ENCODE data around the gene LYST.
A peak's percentile ranks its signal among the peaks of the same experiment; 100 is the strongest.

LYST gene

DNA sequence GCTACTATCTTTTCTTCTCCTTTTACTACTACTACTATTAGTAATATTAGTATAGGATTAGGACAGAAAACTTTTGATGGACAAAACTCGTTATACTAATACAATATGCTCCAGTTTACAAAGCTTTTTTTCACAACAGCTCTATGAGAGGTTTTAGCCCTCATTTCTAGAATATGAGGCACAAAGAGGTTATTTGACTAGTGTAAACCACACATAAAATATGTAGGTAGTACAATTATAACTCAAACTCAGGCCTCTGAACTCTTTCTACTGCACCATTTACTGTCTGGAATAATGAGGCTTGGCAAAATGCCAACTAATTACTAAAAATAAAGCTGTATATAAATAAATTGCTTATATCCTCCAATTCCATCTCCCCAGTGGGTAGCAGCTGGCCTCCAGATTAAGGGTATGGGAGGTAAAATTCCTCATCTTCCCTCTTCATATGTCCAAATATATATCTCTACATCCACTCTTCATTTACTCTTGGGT, 99.9 kb downstream of the LYST start:
- Histone ChIP-seq H2BK120ac (ENCODE audit: low read depth, low read length) (no peak overlapping the region), H3K14ac (ENCODE audit: low read length in 2 of 2) (no peak overlapping the region), H3K27me3 (ENCODE audit: control insufficient read depth in 1 of 2, insufficient read depth in 1 of 2, low read length in 2 of 2) (no peaks in the 10 kb centered on the region), H3K4me2 (ENCODE audit: low read length, poor library complexity, severe bottlenecking) (no peak overlapping the region), H2BK5ac (ENCODE audit: low read depth, low read length, poor library complexity, severe bottlenecking) (no peak overlapping the region), H3K23ac (ENCODE audit: low read length in 2 of 2) (no peak overlapping the region), H4K91ac (ENCODE audit: low read length) (no peak overlapping the region), H3K4me1 (ENCODE audit: control insufficient read depth, insufficient read depth, low read depth, low read length) (no peaks in the 10 kb centered on the region), H3K79me1 (replicated peaks; ENCODE audit: low read length, poor library complexity, severe bottlenecking) (no peaks in the 10 kb centered on the region), H2AK5ac (ENCODE audit: low read length, severe bottlenecking) (no peak overlapping the region), H3K27ac (ENCODE audit: low read length, poor library complexity, severe bottlenecking) (no peak overlapping the region), H3K4me3 (ENCODE audit: insufficient read depth in 1 of 2, low read depth in 1 of 2, low read length in 2 of 2) (no peak overlapping the region), H4K8ac (ENCODE audit: low read length) (no peak overlapping the region), H3K36me3 (ENCODE audit: control insufficient read depth in 1 of 2, insufficient read depth in 2 of 2, low read depth in 1 of 2, low read length in 2 of 2) (peaks cover 0 to 90% of the 10 kb centered on the region in 2 experiments), H3K4ac (ENCODE audit: low read depth in 1 of 2, low read length in 2 of 2) (no peak overlapping the region), H2BK12ac (ENCODE audit: low read length in 2 of 2) (no peak overlapping the region), H3K18ac (ENCODE audit: low read depth in 1 of 2, low read length in 2 of 2) (no peak overlapping the region), H2AFZ (ENCODE audit: low read depth, low read length) (no peak overlapping the region), H2BK15ac (ENCODE audit: low read depth, poor library complexity, severe bottlenecking) (no peak overlapping the region), H3K9me3 (ENCODE audit: control insufficient read depth, low read length) (no peaks in the 10 kb centered on the region), H3K9ac (ENCODE audit: low read length) (no peak overlapping the region)
- no CpG with 5 or more reads among the region's 1 CpG for WGBS
- DNase-seq, result no peak

DNA sequence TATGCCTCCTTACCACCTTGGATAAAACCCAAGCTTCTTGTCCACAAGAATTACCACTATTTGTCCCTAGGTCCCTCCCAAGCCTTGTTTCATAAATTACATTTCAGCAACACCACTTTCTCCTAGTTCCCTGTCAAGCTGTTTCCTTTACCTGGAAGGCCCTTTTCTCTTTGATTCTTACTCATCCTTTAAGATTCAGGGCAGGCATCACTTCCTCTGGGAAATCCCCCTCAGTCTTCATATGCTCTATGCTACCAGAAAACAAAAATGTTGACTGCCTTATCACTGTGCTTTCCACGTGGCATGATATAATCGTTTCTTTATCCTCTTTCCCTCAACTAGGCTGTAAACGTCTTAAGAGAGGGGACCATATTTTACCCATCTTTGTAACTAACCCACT, 102.7 kb downstream of the LYST start:
- 70% methylated on average over 3 of the region's 3 CpGs for WGBS
- DNase-seq, result no peak

DNA sequence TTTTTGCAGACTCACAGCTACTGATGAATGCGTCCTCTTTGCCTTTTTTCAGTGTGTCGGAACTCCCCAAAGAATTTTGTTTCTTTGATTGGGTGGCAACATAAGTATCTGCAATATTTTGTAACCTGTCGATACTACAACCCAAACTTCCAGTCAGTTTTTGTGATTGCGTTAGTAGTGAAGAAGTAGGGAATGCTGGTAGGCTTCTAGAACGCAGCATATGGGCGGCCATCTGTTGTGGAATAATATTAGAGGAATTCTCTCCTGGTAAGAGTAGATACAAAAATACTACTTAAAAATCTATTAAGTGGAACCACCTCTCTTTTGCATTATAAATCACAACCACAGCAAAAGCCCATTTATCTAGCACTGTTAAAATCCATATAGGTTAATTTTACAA, 107.4 kb downstream of the LYST start:
- Histone ChIP-seq H2BK120ac (ENCODE audit: low read depth, low read length) (no peak overlapping the region), H3K14ac (ENCODE audit: low read length in 2 of 2) (no peak overlapping the region), H3K9ac (ENCODE audit: low read length) (no peak overlapping the region), H3K4me1 (ENCODE audit: control insufficient read depth, insufficient read depth, low read depth, low read length) (no peaks in the 10 kb centered on the region), H3K4ac (ENCODE audit: low read depth in 1 of 2, low read length in 2 of 2) (no peak overlapping the region), H3K27me3 (ENCODE audit: control insufficient read depth in 1 of 2, insufficient read depth in 1 of 2, low read length in 2 of 2) (no peaks in the 10 kb centered on the region), H2AFZ (ENCODE audit: low read depth, low read length) (no peak overlapping the region), H3K27ac (ENCODE audit: low read length, poor library complexity, severe bottlenecking) (no peak overlapping the region), H2BK15ac (ENCODE audit: low read depth, poor library complexity, severe bottlenecking) (no peak overlapping the region), H2BK5ac (ENCODE audit: low read depth, low read length, poor library complexity, severe bottlenecking) (no peak overlapping the region), H3K36me3 (ENCODE audit: control insufficient read depth in 1 of 2, insufficient read depth in 2 of 2, low read depth in 1 of 2, low read length in 2 of 2) (peaks cover 0 to 94% of the 10 kb centered on the region in 2 experiments), H3K23ac (ENCODE audit: low read length in 2 of 2) (no peak overlapping the region), H2BK12ac (ENCODE audit: low read length in 2 of 2) (no peak overlapping the region), H4K8ac (ENCODE audit: low read length) (no peak overlapping the region), H3K9me3 (ENCODE audit: control insufficient read depth, low read length) (no peaks in the 10 kb centered on the region), H3K79me1 (replicated peaks; ENCODE audit: low read length, poor library complexity, severe bottlenecking) (no peaks in the 10 kb centered on the region), H4K91ac (ENCODE audit: low read length) (no peak overlapping the region), H3K18ac (ENCODE audit: low read depth in 1 of 2, low read length in 2 of 2) (no peak overlapping the region), H3K4me2 (ENCODE audit: low read length, poor library complexity, severe bottlenecking) (no peak overlapping the region), H2AK5ac (ENCODE audit: low read length, severe bottlenecking) (no peak overlapping the region), H3K4me3 (ENCODE audit: insufficient read depth in 1 of 2, low read depth in 1 of 2, low read length in 2 of 2) (no peak overlapping the region)
- no peak for DNase-seq
- WGBS, result 100% methylated on average over 5 of the region's 6 CpGs

More for the DNA sequence above, 102.7 kb downstream of the LYST start:
- H3K18ac ChIP-seq (ENCODE audit: low read depth in 1 of 2, low read length in 2 of 2), result no peak overlapping the region
- H3K79me1 ChIP-seq (replicated peaks; ENCODE audit: low read length, poor library complexity, severe bottlenecking), result no peaks in the 10 kb centered on the region
- H3K4ac ChIP-seq (ENCODE audit: low read depth in 1 of 2, low read length in 2 of 2), result no peak overlapping the region
- no peak overlapping the region for H3K9ac ChIP-seq (ENCODE audit: low read length)
- H3K36me3 ChIP-seq (ENCODE audit: control insufficient read depth in 1 of 2, insufficient read depth in 2 of 2, low read depth in 1 of 2, low read length in 2 of 2), result peaks cover 0 to 93% of the 10 kb centered on the region in 2 experiments
- H3K4me3 ChIP-seq (ENCODE audit: insufficient read depth in 1 of 2, low read depth in 1 of 2, low read length in 2 of 2), result no peak overlapping the region
- H2BK5ac ChIP-seq (ENCODE audit: low read depth, low read length, poor library complexity, severe bottlenecking), result no peak overlapping the region
- H2BK120ac ChIP-seq (ENCODE audit: low read depth, low read length), result no peak overlapping the region
- H2AK5ac ChIP-seq (ENCODE audit: low read length, severe bottlenecking), result no peak overlapping the region
- H2BK15ac ChIP-seq (ENCODE audit: low read depth, poor library complexity, severe bottlenecking), result no peak overlapping the region
- no peak overlapping the region for H4K8ac ChIP-seq (ENCODE audit: low read length)
- no peak overlapping the region for H4K91ac ChIP-seq (ENCODE audit: low read length)
- no peak overlapping the region for H3K14ac ChIP-seq (ENCODE audit: low read length in 2 of 2)
- H3K27me3 ChIP-seq (ENCODE audit: control insufficient read depth in 1 of 2, insufficient read depth in 1 of 2, low read length in 2 of 2), result no peaks in the 10 kb centered on the region
- no peaks in the 10 kb centered on the region for H3K9me3 ChIP-seq (ENCODE audit: control insufficient read depth, low read length)
- H3K4me2 ChIP-seq (ENCODE audit: low read length, poor library complexity, severe bottlenecking), result no peak overlapping the region
- no peak overlapping the region for H2BK12ac ChIP-seq (ENCODE audit: low read length in 2 of 2)
- H3K4me1 ChIP-seq (ENCODE audit: control insufficient read depth, insufficient read depth, low read depth, low read length), result no peaks in the 10 kb centered on the region
- H3K27ac ChIP-seq (ENCODE audit: low read length, poor library complexity, severe bottlenecking), result no peak overlapping the region
- H2AFZ ChIP-seq (ENCODE audit: low read depth, low read length), result no peak overlapping the region
- no peak overlapping the region for H3K23ac ChIP-seq (ENCODE audit: low read length in 2 of 2)

DNA sequence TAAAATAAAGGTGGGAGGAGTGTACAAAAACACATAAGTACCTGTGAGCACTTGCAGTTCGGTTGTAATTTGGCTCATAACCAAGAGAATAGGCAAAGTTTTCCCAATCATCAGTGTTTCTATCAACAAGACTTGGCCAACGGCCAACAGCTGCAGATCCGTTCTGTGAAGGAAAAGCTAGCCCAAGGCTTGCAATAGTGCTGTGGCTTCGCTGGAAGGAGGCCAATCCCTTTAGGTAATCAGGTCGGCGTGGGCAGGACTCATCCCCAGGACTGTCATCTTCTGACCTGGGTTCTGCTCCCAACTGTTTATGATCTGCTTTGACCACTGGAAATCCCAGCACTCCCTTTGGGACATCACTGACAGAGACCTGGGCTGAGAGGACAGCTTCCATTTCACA, 107.8 kb downstream of the LYST start:
- H3K27ac ChIP-seq (ENCODE audit: low read length, poor library complexity, severe bottlenecking), result no peak overlapping the region
- peaks cover 0 to 93% of the 10 kb centered on the region in 2 experiments for H3K36me3 ChIP-seq (ENCODE audit: control insufficient read depth in 1 of 2, insufficient read depth in 2 of 2, low read depth in 1 of 2, low read length in 2 of 2)
- H2BK120ac ChIP-seq (ENCODE audit: low read depth, low read length), result no peak overlapping the region
- no peak overlapping the region for H2BK5ac ChIP-seq (ENCODE audit: low read depth, low read length, poor library complexity, severe bottlenecking)
- no peak overlapping the region for H3K14ac ChIP-seq (ENCODE audit: low read length in 2 of 2)
- H4K8ac ChIP-seq (ENCODE audit: low read length), result no peak overlapping the region
- no peaks in the 10 kb centered on the region for H3K79me1 ChIP-seq (replicated peaks; ENCODE audit: low read length, poor library complexity, severe bottlenecking)
- no peaks in the 10 kb centered on the region for H3K27me3 ChIP-seq (ENCODE audit: control insufficient read depth in 1 of 2, insufficient read depth in 1 of 2, low read length in 2 of 2)
- DNase-seq, result peak; percentile 22
- H3K18ac ChIP-seq (ENCODE audit: low read depth in 1 of 2, low read length in 2 of 2), result no peak overlapping the region
- H2AFZ ChIP-seq (ENCODE audit: low read depth, low read length), result no peak overlapping the region
- no peak overlapping the region for H3K9ac ChIP-seq (ENCODE audit: low read length)
- no peak overlapping the region for H3K4ac ChIP-seq (ENCODE audit: low read depth in 1 of 2, low read length in 2 of 2)
- H3K4me2 ChIP-seq (ENCODE audit: low read length, poor library complexity, severe bottlenecking), result no peak overlapping the region
- H3K4me1 ChIP-seq (ENCODE audit: control insufficient read depth, insufficient read depth, low read depth, low read length), result no peaks in the 10 kb centered on the region
- no peak overlapping the region for H3K23ac ChIP-seq (ENCODE audit: low read length in 2 of 2)
- no peak overlapping the region for H2BK12ac ChIP-seq (ENCODE audit: low read length in 2 of 2)
- H4K91ac ChIP-seq (ENCODE audit: low read length), result no peak overlapping the region
- no peak overlapping the region for H3K4me3 ChIP-seq (ENCODE audit: insufficient read depth in 1 of 2, low read depth in 1 of 2, low read length in 2 of 2)
- WGBS, result 92% methylated on average over 6 of the region's 6 CpGs
- H2BK15ac ChIP-seq (ENCODE audit: low read depth, poor library complexity, severe bottlenecking), result no peak overlapping the region
- no peak overlapping the region for H2AK5ac ChIP-seq (ENCODE audit: low read length, severe bottlenecking)
- H3K9me3 ChIP-seq (ENCODE audit: control insufficient read depth, low read length), result no peaks in the 10 kb centered on the region

Measured in mesenchymal stem cell (in vitro differentiated cells and primary cell).